NB4 (cell line): ENCODE results near the gene FTCD.

Source experiments
- CTCF ChIP-seq: IDR thresholded peaks from one replicate; pipeline ENCODE4 v1.5.1; 2012; ENCODE audit warnings: low read depth, low read length
- MAX ChIP-seq: IDR thresholded peaks from 2 replicates; pipeline ENCODE4 v1.6.1; 2011; ENCODE audit warnings: low read depth, low read length
- MYC ChIP-seq: IDR thresholded peaks from 2 replicates; pipeline ENCODE4 v1.6.1; 2011; ENCODE audit warnings: low read depth, low read length
- POLR2A ChIP-seq: IDR thresholded peaks from 2 replicates; pipeline ENCODE4 v1.6.1; 2011; ENCODE audit warnings: mild to moderate bottlenecking; ENCODE audit not compliant: insufficient read length; ENCODE audit errors: extremely low read depth

- no peak for TF ChIP-seq POLR2A
- TF ChIP-seq CTCF, result no peak
- TF ChIP-seq MAX, result no peak
- no peak for TF ChIP-seq MYC
Measured at GRCh38 chr21:46098303-46099141, 56.9 kb downstream of the FTCD start.
